Mesothelial cell of epicardium (in vitro differentiated cells): Measurements from ENCODE around the gene CABCOCO1. TPM values are rescaled to one million over a fixed set of nuclear protein-coding genes. Genes with fewer than 3 reads are reported as not detected.

Source experiments
- DNase-seq, 2 experiments: peaks; one replicate each; pipeline ENCODE4 v3.0.0; 2021; ENCODE audit warnings: low spot score in 2 of 2; ENCODE audit not compliant: unreplicated experiment in 2 of 2
- H3K27ac Mint-ChIP-seq: 2 replicates; pipeline ENCODE4 v1.8.0; 2021; ENCODE audit warnings: mixed read lengths
- H3K27me3 Mint-ChIP-seq: 2 replicates; pipeline ENCODE4 v1.8.0; 2021; ENCODE audit warnings: low read depth, mixed read lengths
- H3K36me3 Mint-ChIP-seq: 2 replicates; pipeline ENCODE4 v1.8.0; 2021; ENCODE audit warnings: mixed read lengths
- H3K4me1 Mint-ChIP-seq: 2 replicates; pipeline ENCODE4 v1.8.0; 2021; ENCODE audit warnings: mixed read lengths
- H3K4me3 Mint-ChIP-seq: 2 replicates; pipeline ENCODE4 v1.8.0; 2021; ENCODE audit warnings: mild to moderate bottlenecking, moderate library complexity, mixed read lengths
- H3K9me3 Mint-ChIP-seq: 2 replicates; pipeline ENCODE4 v1.8.0; 2021; ENCODE audit warnings: mixed read lengths
- CTCF ChIP-seq: fragments of 200-600 bp; sonication (generic); IDR thresholded peaks from one replicate; pipeline ENCODE4 v1.5.0; 2021; ENCODE audit warnings: antibody characterized with exemption; ENCODE audit not compliant: unreplicated experiment
- total RNA-seq: library from RNA; stranded (reverse); gene quantifications from 3 replicates; pipeline ENCODE4 v1.2.1, GENCODE V29; 2021

The CABCOCO1 gene
- total RNA-seq, 1 donor from 2014 or later, result 2.5 TPM

GRCh38 chr10:61812920-61813319 lies 150.2 kb downstream of the CABCOCO1 start:
- Mint-ChIP-seq H3K9me3 (no peaks in the 10 kb centered on the region), H3K4me3 (no peak overlapping the region), H3K4me1 (peaks cover 2% of the 10 kb centered on the region), H3K27ac (no peak overlapping the region), H3K27me3 (no peaks in the 10 kb centered on the region), H3K36me3 (no peaks in the 10 kb centered on the region)
- DNase-seq, result no peak
- no peak for TF ChIP-seq CTCF

- Mint-ChIP-seq H3K4me3 (no peak overlapping the region), H3K4me1 (peaks cover 2% of the 10 kb centered on the region), H3K27me3 (no peaks in the 10 kb centered on the region), H3K27ac (no peak overlapping the region), H3K36me3 (no peaks in the 10 kb centered on the region), H3K9me3 (no peaks in the 10 kb centered on the region)
- DNase-seq, result no peak
- no peak for TF ChIP-seq CTCF
Observed at GRCh38 chr10:61814160-61814559, 151.4 kb downstream of the CABCOCO1 start.

GRCh38 chr10:61815496-61815895 lies 152.8 kb downstream of the CABCOCO1 start:
- H3K4me1 Mint-ChIP-seq, result peaks cover 2% of the 10 kb centered on the region
- DNase-seq, result no peak

More at GRCh38 chr10:61815496-61815895, 152.8 kb downstream of the CABCOCO1 start:
- no peak for TF ChIP-seq CTCF
- Mint-ChIP-seq H3K4me3 (no peak overlapping the region), H3K27me3 (no peaks in the 10 kb centered on the region), H3K27ac (no peak overlapping the region), H3K9me3 (no peaks in the 10 kb centered on the region), H3K36me3 (no peaks in the 10 kb centered on the region)

Other genes starting within 250 kb of the CABCOCO1 start
- 3.4 to 4.1 TPM (median 3.9 TPM) in 3 replicates for gene TMEM26, start 209.5 kb upstream of the CABCOCO1 start, total RNA-seq
- 50.9 to 52.5 TPM (median 51.4 TPM) in 3 replicates for gene ARID5B, start 238.8 kb downstream of the CABCOCO1 start, total RNA-seq